GM18517 (cell line): ENCODE data around the gene L3MBTL4.
"Not testable (repeated sequence)": the region's sequence is repeated elsewhere in the genome, so short reads cannot be mapped to it uniquely, and the experiment has no call there.

ENCODE experiments used
- ATAC-seq: cut with Tn5 transposase; IDR thresholded peaks from one replicate; pipeline ENCODE4 v1.9.1; 2021; ENCODE audit warnings: mild to moderate bottlenecking, moderate library complexity; ENCODE audit not compliant: unreplicated experiment

Gene L3MBTL4

GRCh38 chr18:6204476-6204875, 210.2 kb downstream of the L3MBTL4 start:
- ATAC-seq = no peak

DNA sequence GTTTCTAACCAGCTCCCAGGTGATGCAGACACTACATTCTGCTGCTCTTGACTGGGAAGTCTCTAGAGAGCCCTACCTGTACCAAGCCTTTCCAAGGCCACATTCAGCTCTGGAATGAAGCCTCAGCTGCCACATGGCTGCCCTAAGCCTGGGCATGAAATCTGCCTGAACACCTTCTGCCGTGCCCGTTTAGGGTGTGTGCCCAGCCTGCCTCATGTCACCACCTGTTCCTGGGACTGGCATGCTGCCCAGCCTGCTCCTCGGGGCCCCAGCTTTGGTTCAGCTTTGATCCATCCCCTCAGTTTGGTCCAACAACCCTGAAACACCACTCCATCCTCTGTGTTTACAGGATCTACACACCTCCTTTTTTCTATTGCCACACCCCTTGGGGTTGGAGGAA, 210.9 kb downstream of the L3MBTL4 start:
- no peak for ATAC-seq

DNA sequence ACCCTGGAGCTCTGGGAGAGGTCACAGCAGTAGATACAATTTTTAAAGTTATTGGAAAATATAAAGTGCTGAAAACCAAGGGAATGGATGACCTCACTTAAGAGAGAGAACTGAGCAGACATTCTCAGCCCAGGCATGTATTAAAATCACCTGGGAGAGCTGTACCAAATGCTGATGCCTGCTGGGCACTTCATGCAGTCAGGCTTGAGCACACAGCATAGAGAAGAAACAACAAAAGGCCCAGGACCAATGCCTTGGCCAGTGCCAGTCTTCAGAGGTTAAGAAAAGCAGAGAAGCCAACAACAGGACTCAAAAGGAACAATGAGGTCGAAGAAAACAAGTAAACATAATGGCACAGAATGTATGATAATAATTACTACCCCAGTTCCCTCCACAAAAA, 211.8 kb downstream of the L3MBTL4 start:
- no peak for ATAC-seq

- no peak for ATAC-seq
Measured at GRCh38 chr18:6200204-6200774, 214.4 kb downstream of the L3MBTL4 start.

- ATAC-seq = no peak
Measured at GRCh38 chr18:6199777-6200176, 214.9 kb downstream of the L3MBTL4 start.

DNA sequence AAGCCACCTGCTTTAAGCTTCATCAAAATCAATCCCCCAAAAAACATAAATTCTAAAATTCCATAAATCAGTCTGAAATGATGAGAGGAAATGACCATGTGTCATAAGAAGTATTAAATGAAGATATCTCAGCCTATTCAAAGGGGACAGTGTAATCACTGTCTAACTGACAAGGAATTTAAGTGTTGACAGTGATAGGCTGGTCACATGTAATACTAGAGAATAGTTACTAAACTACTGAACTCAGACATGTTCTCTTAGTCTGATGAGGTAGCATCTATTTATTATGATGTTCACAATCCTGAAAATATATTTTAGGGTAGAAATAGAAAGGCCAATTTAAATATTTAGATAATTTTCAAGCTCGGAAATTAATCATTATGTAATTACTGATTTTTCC, 216.1 kb downstream of the L3MBTL4 start:
- ATAC-seq = no peak

DNA sequence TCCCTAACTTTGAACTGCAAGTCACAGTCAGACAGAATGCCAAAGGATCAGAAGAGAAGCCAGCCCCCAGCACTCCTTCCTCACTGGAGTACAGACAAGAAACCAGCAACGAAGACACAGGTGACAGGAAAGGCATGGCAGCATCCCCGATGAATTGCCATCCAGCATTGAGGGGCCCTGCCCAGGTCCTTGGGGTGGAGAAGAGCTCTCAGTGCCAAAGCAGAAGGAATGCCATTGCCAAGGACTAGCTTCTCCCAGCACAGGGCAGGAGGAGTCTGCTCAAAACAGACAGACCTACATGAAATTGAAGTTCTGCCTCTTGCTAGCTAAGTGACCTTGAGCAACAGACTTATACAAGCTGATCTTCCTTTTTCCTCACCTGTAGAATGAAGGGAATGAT, 220.1 kb downstream of the L3MBTL4 start:
- no peak for ATAC-seq

- not testable (repeated sequence) for ATAC-seq
Measured at GRCh38 chr18:6185782-6186181, 228.9 kb downstream of the L3MBTL4 start.

GRCh38 chr18:6174983-6175745, 239.5 kb downstream of the L3MBTL4 start:
- ATAC-seq = no peak

DNA sequence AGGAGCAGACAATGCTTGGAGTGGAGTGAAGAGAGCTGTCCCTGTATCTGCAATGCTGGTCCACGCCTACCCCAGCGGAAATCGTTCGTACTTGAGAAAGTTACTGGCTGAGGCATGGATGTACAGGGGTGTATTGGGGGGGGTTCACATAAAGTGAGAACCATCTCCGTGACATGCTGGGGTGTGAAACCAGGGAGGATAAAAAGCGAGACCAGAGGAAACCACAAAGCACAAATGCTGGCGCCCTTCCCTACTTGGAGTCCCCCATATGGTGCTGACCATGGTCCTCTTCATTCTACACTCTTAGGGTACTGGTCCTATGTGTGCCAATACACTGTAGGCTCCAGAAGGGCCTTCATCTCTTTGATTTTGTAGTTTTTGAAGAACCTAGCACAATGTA, 244.1 kb downstream of the L3MBTL4 start:
- no peak for ATAC-seq

DNA sequence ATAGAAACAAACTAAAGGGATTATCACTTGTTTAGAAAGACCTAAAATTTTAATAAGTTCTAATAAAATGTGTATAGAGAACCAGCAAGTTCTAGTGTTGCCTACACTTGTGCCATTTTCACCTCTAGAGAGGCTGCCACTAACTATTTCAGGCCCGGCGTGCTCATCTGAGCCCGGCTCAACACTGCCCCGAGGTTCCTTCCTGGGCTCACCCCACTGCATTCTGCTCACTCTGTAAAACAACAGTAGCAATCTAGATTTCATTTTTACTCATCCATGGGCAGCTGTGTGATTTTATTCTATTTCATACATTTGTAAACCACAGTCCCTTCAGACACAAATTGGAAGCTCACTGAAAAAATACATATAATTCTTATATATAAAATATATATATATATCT, 253.2 kb downstream of the L3MBTL4 start:
- ATAC-seq = no peak

GRCh38 chr18:6159426-6159825, 255.3 kb downstream of the L3MBTL4 start:
- no peak for ATAC-seq

- ATAC-seq = no peak
Measured at GRCh38 chr18:6158958-6159357, 255.8 kb downstream of the L3MBTL4 start.

- ATAC-seq = no peak
Measured at GRCh38 chr18:6156446-6156845, 258.3 kb downstream of the L3MBTL4 start.

- no peak for ATAC-seq
Measured at GRCh38 chr18:6155707-6156106, 259.0 kb downstream of the L3MBTL4 start.

DNA sequence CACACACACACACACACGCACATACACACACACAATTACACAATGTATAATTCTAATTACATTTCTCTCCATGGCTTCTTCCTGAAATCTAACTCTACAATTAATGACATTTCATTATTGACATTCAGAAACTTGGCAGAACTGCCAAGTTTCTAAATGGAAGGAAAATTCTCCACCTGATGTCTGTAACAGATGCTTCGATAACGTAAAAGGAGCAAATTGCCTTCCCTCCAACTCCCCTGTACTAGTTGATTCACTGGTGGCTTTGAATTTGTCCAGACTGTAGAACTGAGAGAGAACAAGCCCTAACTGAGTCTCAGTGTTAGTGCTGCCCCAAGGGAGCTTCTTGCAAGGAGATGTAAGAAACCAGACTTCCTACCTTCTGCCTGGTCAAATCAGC, 264.3 kb downstream of the L3MBTL4 start:
- no peak for ATAC-seq

GRCh38 chr18:6146307-6146661, 268.4 kb downstream of the L3MBTL4 start:
- no peak for ATAC-seq

DNA sequence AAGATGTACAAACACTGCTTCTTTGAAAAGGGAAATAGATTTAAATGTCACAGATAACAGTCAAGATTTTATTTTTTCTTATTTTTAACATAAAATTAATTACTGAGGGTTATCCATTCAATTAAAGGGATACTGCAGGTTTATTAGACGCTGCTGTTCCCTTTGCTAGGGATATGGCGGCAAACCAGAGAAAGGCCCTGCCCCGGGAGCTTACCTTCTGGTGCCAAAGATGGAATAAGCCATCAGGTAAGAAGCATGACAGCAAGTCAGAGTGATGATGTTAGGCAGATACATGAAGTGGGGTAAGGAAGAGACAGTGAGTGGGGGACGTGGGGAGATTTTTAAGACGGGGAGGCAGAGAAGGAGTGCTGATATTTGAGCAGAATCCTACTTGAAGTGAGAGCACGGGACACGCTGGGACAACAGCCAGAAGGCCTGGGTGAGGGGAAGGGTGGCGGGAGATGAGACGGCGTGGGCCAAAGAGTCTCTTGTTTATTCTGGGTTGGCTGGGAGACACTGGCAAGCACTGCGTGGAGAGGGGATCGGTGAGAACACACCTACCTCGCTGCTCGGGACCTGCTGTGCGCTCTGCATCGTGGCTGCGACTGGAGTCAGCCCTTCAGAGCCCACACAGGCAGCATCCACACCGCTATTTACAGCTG, 268.9 kb downstream of the L3MBTL4 start:
- no peak for ATAC-seq

DNA sequence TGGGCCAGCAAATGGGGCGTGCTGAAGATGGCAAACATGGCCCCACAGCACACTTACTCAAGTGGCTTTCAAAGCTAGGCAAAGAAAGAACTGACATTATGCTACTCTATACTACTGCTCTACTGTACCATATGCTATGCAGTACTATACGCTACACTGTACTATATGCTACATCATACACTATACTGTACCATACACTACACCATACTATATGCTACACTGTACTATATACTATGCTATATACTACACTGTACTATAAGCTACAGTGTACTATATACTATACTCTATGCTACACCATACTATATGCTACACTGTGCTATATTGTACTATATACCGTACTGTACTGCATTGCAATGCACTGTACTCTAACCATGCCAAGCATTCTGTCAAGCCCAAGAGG, 275.7 kb downstream of the L3MBTL4 start:
- ATAC-seq = no peak

- ATAC-seq = not testable (repeated sequence)
Measured at GRCh38 chr18:6135901-6136300, 278.8 kb downstream of the L3MBTL4 start.

- not testable (repeated sequence) for ATAC-seq
Measured at GRCh38 chr18:6135029-6135428, 279.7 kb downstream of the L3MBTL4 start.

DNA sequence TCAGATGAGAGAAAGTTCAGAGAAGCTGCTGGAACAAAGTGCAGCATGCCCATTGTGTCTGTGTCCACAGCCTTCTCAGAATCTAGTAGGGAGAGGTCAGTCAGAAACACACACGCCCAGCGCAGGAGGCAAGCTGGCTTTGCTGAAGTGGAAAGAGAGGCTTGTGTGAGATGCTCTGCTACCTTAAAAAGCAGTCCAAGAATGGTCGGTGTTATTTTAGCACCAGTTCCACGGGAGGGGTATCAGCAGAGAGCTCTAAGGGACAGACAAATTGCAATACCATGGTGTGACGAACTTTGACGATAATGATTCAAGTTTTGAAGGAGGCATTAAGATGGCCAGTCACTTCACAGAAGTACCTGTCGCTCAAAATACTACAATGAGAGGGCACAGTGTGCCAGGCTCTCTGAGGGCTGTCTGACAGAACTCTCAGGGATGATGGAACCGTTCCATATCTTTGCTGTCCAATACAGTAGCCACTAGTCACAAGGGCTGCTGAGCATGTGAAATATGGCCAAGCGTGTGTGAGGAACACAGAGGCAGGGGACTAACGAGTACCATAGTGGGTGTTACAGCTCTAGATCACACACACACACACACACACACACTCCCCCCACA, 281.9 kb downstream of the L3MBTL4 start:
- no peak for ATAC-seq
